GM21737 (cell line): Measurements from ENCODE around the gene SLC22A13.
"Not testable (repeated sequence)": the region's sequence is repeated elsewhere in the genome, so short reads cannot be mapped to it uniquely, and the experiment has no call there.

Experiments
- ATAC-seq: cut with Tn5 transposase; IDR thresholded peaks from one replicate; pipeline ENCODE4 v1.9.1; 2021; ENCODE audit warnings: mild to moderate bottlenecking, moderate library complexity; ENCODE audit not compliant: unreplicated experiment

Gene SLC22A13

GRCh38 chr3:38265604-38266307 lies at the start of gene SLC22A13:
SLC22A13 (plus strand) TSS chr3:38265812; CDS start chr3:38265861, 49 bp downstream.
- no peak for ATAC-seq

GRCh38 chr3:38219609-38220197 lies 45.9 kb upstream of the SLC22A13 start:
- ATAC-seq: no peak

- ATAC-seq: no peak
These were observed 44.6 kb upstream of the SLC22A13 start for GRCh38 chr3:38221005-38221404.

- ATAC-seq: no peak
These were observed 43.5 kb upstream of the SLC22A13 start for GRCh38 chr3:38222032-38222634.

- ATAC-seq: no peak
These were observed 41.3 kb upstream of the SLC22A13 start for GRCh38 chr3:38224357-38224756.

- ATAC-seq: no peak
These were observed 39.3 kb upstream of the SLC22A13 start for GRCh38 chr3:38226273-38226672.

- ATAC-seq: no peak
These were observed 37.6 kb upstream of the SLC22A13 start for GRCh38 chr3:38227989-38228388.

GRCh38 chr3:38229036-38229435 lies 36.6 kb upstream of the SLC22A13 start:
- no peak for ATAC-seq

GRCh38 chr3:38232701-38233100 lies 32.9 kb upstream of the SLC22A13 start:
- no peak for ATAC-seq

- ATAC-seq: no peak
These were observed 30.1 kb upstream of the SLC22A13 start for GRCh38 chr3:38235466-38235865.

- no peak for ATAC-seq
These were observed 27.1 kb upstream of the SLC22A13 start for GRCh38 chr3:38238416-38239008.

- ATAC-seq: not testable (repeated sequence)
These were observed 22.8 kb upstream of the SLC22A13 start for GRCh38 chr3:38242812-38243211.

- ATAC-seq: no peak
These were observed 19.7 kb upstream of the SLC22A13 start for GRCh38 chr3:38245930-38246329.

- no peak for ATAC-seq
These were observed 18.1 kb upstream of the SLC22A13 start for GRCh38 chr3:38247366-38248035.

GRCh38 chr3:38250198-38250597 lies 15.4 kb upstream of the SLC22A13 start:
- no peak for ATAC-seq

- no peak for ATAC-seq
These were observed 14.4 kb upstream of the SLC22A13 start for GRCh38 chr3:38251197-38251596.

GRCh38 chr3:38253704-38254103 lies 11.9 kb upstream of the SLC22A13 start:
- no peak for ATAC-seq

- ATAC-seq: no peak
These were observed 10.7 kb upstream of the SLC22A13 start for GRCh38 chr3:38254872-38255271.

GRCh38 chr3:38255627-38256026 lies 10.0 kb upstream of the SLC22A13 start:
- ATAC-seq: no peak

- no peak for ATAC-seq
These were observed 8.0 kb upstream of the SLC22A13 start for GRCh38 chr3:38257583-38257982.

- no peak for ATAC-seq
These were observed 5.1 kb upstream of the SLC22A13 start for GRCh38 chr3:38260474-38260873.
